ENCODE data around the gene FKBP14. TPM values are rescaled to one million over a fixed set of nuclear protein-coding genes. Genes with fewer than 3 reads are reported as not detected.

Gene FKBP14
- total RNA-seq, 1 experiment from 2014 or later: 11.5 TPM

DNA sequence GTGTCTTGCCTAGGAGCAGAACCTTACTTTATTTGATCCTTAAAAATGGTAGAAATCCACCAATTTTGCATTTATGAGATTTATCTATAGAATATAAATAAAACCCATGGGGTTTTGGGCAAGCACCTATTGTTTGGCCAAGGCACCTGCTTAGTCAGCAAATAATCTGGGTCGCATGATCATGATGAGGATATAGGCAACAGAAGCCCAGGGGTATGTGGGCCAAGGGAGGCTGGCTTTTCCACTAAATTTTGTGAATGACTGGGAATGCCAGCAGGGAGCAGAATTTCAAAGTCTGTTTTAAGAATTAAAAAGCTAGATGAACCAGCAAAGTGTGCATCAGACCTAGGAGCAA, 54.2 kb downstream of the FKBP14 start:
- H3K9me3 ChIP-seq (ENCODE audit: control insufficient read depth, low read depth, low read length): no peaks in the 10 kb centered on the region
- no peak overlapping the region for H2BK20ac ChIP-seq (ENCODE audit: low read depth, low read length, poor library complexity, severe bottlenecking)
- DNase-seq: no peak
- TF ChIP-seq, protein P1, sequence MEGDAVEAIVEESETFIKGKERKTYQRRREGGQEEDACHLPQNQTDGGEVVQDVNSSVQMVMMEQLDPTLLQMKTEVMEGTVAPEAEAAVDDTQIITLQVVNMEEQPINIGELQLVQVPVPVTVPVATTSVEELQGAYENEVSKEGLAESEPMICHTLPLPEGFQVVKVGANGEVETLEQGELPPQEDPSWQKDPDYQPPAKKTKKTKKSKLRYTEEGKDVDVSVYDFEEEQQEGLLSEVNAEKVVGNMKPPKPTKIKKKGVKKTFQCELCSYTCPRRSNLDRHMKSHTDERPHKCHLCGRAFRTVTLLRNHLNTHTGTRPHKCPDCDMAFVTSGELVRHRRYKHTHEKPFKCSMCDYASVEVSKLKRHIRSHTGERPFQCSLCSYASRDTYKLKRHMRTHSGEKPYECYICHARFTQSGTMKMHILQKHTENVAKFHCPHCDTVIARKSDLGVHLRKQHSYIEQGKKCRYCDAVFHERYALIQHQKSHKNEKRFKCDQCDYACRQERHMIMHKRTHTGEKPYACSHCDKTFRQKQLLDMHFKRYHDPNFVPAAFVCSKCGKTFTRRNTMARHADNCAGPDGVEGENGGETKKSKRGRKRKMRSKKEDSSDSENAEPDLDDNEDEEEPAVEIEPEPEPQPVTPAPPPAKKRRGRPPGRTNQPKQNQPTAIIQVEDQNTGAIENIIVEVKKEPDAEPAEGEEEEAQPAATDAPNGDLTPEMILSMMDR (conservative IDR thresholded peaks at IDR 0.05): no peak
- no peaks in the 10 kb centered on the region for H3K27me3 ChIP-seq (ENCODE audit: insufficient read depth, low read length)
- H3K14ac ChIP-seq (ENCODE audit: insufficient read depth, low read length): no peak overlapping the region
- no peak overlapping the region for H2BK5ac ChIP-seq (ENCODE audit: insufficient read length, low read length)
- H2BK120ac ChIP-seq (ENCODE audit: low read depth, low read length, poor library complexity, severe bottlenecking): no peak overlapping the region
- no peak overlapping the region for H3K4me3 Mint-ChIP-seq
- H2BK15ac ChIP-seq (ENCODE audit: low read depth, low read length): no peak overlapping the region
- H3T11ph ChIP-seq (ENCODE audit: low read length): no peak overlapping the region
- H2AK5ac ChIP-seq (ENCODE audit: insufficient read length, low read length): no peak overlapping the region
- H2AFZ ChIP-seq (ENCODE audit: low read length): no peak overlapping the region
- H3K4me1 Mint-ChIP-seq: peaks cover 12 to 27% of the 10 kb centered on the region in 2 experiments
- H3K4ac ChIP-seq (ENCODE audit: low read depth, low read length): no peak overlapping the region
- peaks cover 9 to 18% (median 15%) of the 10 kb centered on the region in 3 experiments for H3K36me3 Mint-ChIP-seq (ENCODE audit: insufficient read depth in 1 of 3, low read depth in 3 of 3)
- H4K8ac ChIP-seq (replicated peaks; ENCODE audit: insufficient read length, low read depth, low read length): no peak overlapping the region
- no peaks in the 10 kb centered on the region for H3K4me1 ChIP-seq (ENCODE audit: insufficient read depth, low read length)
- no peak overlapping the region for H3K27ac Mint-ChIP-seq
- H3K27me3 Mint-ChIP-seq (ENCODE audit: low read depth): no peaks in the 10 kb centered on the region
- H3K56ac ChIP-seq (ENCODE audit: insufficient read length, low read depth, low read length): no peak overlapping the region
- no peak overlapping the region for H3K27ac ChIP-seq (ENCODE audit: insufficient read length, low read depth, low read length)
- no peaks in the 10 kb centered on the region for H4K20me1 ChIP-seq (ENCODE audit: control insufficient read depth, insufficient read depth, insufficient read length)
- H3K79me1 ChIP-seq (ENCODE audit: insufficient read depth, low read depth, low read length, poor library complexity, severe bottlenecking): peaks cover 25% of the 10 kb centered on the region
- no peak overlapping the region for H3K18ac ChIP-seq (ENCODE audit: insufficient read length, low read depth, low read length)
- WGBS (ENCODE audit: extremely low coverage, insufficient read length, low lambda C conversion rate): no CpG with 5 or more reads among the region's 1 CpG
- no peak overlapping the region for H3K4me2 ChIP-seq (ENCODE audit: insufficient read depth, insufficient read length, low read length)
- H3K79me2 ChIP-seq (ENCODE audit: insufficient read depth, low read length): peaks cover 9% of the 10 kb centered on the region; the same call in 1 of the 2 replicates
- no peak overlapping the region for H3K23ac ChIP-seq (ENCODE audit: insufficient read length, low read depth, low read length)
- no peak overlapping the region for H4K91ac ChIP-seq (ENCODE audit: insufficient read length, low read depth, low read length)
- H3K23me2 ChIP-seq (ENCODE audit: insufficient read length, low read depth, low read length, poor library complexity, severe bottlenecking): no peaks in the 10 kb centered on the region
- no peak overlapping the region for H2BK12ac ChIP-seq (ENCODE audit: insufficient read length, low read depth, low read length)
- no peak overlapping the region for H3K9ac ChIP-seq (ENCODE audit: extremely low read depth, insufficient read length, low read length)
- no peak overlapping the region for H4K5ac ChIP-seq (ENCODE audit: insufficient read length, low read depth, low read length)
- peaks cover 0 to 6% of the 10 kb centered on the region in 2 experiments; a peak in 2 of 5 replicates for H3K9me3 Mint-ChIP-seq

Data from H9 (cell line).